Ovary (tissue), 3 donors: ENCODE measurements around the gene SPDEF.

Source experiments
- EP300 ChIP-seq: sonication (generic); formaldehyde crosslinking; IDR thresholded peaks from one replicate; pipeline ENCODE4 v1.6.1; 2017; ENCODE audit warnings: antibody characterized with exemption
- POLR2A ChIP-seq: fragments of 450-650 bp; IDR thresholded peaks from one replicate; pipeline ENCODE4 v1.6.1; 2017; ENCODE audit warnings: antibody characterized with exemption, mild to moderate bottlenecking, moderate library complexity
- TF ChIP-seq, protein P1 (sequence below), 3 donors: fragments of 450-650 bp in 2 of 3; fragments of 200-600 bp in 1 of 3; IDR thresholded peaks; one replicate each; pipeline versions ENCODE4 v1.5.1 to v1.8.0; 2016 to 2022; ENCODE audit warnings: antibody characterized with exemption in 3 of 3, mild to moderate bottlenecking in 1 of 3
- donor health status: DM: no; HTN: no; CAD: no.

DNA sequence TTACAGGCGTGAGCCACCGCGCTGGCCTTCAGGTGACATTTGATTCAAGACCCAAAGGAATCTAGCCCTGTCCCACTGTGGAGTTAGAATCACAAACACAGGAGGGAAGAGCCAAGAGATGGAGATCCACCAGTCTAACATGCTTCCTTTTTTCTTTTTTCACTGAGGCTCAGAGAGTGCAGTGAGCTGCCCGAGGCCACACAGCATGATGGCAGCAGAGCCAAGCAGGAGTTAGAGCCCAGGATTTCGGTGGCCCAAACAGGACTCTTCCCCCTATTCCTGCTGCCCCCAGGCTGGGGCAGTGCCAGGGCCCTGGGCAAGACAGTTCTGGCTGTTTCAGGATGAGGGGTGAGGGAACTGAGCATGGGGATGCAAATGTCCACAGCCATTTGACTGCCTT, 8.1 kb upstream of the SPDEF start:
- TF ChIP-seq, protein P1, sequence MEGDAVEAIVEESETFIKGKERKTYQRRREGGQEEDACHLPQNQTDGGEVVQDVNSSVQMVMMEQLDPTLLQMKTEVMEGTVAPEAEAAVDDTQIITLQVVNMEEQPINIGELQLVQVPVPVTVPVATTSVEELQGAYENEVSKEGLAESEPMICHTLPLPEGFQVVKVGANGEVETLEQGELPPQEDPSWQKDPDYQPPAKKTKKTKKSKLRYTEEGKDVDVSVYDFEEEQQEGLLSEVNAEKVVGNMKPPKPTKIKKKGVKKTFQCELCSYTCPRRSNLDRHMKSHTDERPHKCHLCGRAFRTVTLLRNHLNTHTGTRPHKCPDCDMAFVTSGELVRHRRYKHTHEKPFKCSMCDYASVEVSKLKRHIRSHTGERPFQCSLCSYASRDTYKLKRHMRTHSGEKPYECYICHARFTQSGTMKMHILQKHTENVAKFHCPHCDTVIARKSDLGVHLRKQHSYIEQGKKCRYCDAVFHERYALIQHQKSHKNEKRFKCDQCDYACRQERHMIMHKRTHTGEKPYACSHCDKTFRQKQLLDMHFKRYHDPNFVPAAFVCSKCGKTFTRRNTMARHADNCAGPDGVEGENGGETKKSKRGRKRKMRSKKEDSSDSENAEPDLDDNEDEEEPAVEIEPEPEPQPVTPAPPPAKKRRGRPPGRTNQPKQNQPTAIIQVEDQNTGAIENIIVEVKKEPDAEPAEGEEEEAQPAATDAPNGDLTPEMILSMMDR (IDR thresholded peaks at IDR 0.05) = no peak
- TF ChIP-seq EP300 (no peak), POLR2A (no peak)
